HUES64 (cell line): ENCODE data around the gene SLC39A11.

Experiments used
- H3K27ac ChIP-seq: 2 replicates; pipeline ENCODE4 v1.7.0; 2013; ENCODE audit warnings: low read depth, low read length, inconsistent platforms
- H3K27me3 ChIP-seq: 2 replicates; pipeline ENCODE4 v1.6.1; 2013; ENCODE audit warnings: mild to moderate bottlenecking, low read length; ENCODE audit not compliant: insufficient read depth
- H3K36me3 ChIP-seq: 2 replicates; pipeline ENCODE4 v1.6.1; 2013; ENCODE audit warnings: mild to moderate bottlenecking, low read length; ENCODE audit not compliant: insufficient read depth
- H3K4me1 ChIP-seq: 2 replicates; pipeline ENCODE4 v1.6.1; 2013; ENCODE audit warnings: mild to moderate bottlenecking, low read length, moderate library complexity; ENCODE audit not compliant: insufficient read depth
- H3K4me3 ChIP-seq: 2 replicates; pipeline ENCODE4 v1.5.1; 2013; ENCODE audit warnings: mild to moderate bottlenecking, low read length, moderate library complexity
- H3K9ac ChIP-seq: 2 replicates; pipeline ENCODE4 v1.6.1; 2013; ENCODE audit warnings: mild to moderate bottlenecking, low read depth, low read length
- H3K9me3 ChIP-seq: 2 replicates; pipeline ENCODE4 v1.6.1; 2013; ENCODE audit warnings: low read depth, low read length; ENCODE audit not compliant: insufficient read depth
- WGBS: fragments of 150-250, 120-280 bp; methylation state at CpG from one replicate; pipeline ENCODE4 v1.1.7; 2013; ENCODE audit warnings: missing lambda C conversion rate; 5-methylcytosine and 5-hydroxymethylcytosine counted together

SLC39A11 gene

GRCh38 chr17:72883351-72883750 is 209.1 kb downstream of the SLC39A11 start:
- Histone ChIP-seq H3K36me3 (no peaks in the 10 kb centered on the region), H3K4me3 (no peak overlapping the region), H3K9me3 (peaks cover 11% of the 10 kb centered on the region; the same call in 1 of the 2 replicates), H3K9ac (no peak overlapping the region), H3K4me1 (no peaks in the 10 kb centered on the region), H3K27ac (no peak overlapping the region), H3K27me3 (no peaks in the 10 kb centered on the region)
- WGBS: 96% methylated on average over 5 of the region's 5 CpGs

DNA sequence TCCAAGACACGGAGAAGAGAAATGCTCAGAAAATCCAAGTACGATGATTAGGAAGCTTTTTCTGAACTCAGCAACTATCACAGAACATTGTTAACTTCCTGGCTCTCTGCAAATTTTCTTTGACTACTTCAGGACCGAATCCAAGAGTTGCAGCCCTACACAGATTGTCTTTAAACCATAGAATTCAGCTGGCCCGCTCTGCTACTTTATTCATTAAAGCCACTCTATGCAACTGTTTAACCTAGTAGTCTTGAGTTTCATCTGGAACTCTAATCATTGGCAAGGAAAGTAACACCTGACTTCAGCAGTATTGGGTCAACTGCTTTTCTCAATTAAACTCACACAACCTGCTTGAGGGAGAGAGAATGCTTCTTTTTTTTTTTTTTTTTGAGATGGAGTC is 210.1 kb downstream of the SLC39A11 start:
- H3K36me3 ChIP-seq: no peaks in the 10 kb centered on the region
- H3K9me3 ChIP-seq: peaks cover 15% of the 10 kb centered on the region; the same call in 1 of the 2 replicates
- H3K27ac ChIP-seq: no peak overlapping the region
- no peak overlapping the region for H3K4me3 ChIP-seq
- H3K9ac ChIP-seq: no peak overlapping the region
- 93% methylated on average over 4 of the region's 4 CpGs for WGBS
- H3K4me1 ChIP-seq: no peaks in the 10 kb centered on the region
- H3K27me3 ChIP-seq: no peaks in the 10 kb centered on the region

DNA sequence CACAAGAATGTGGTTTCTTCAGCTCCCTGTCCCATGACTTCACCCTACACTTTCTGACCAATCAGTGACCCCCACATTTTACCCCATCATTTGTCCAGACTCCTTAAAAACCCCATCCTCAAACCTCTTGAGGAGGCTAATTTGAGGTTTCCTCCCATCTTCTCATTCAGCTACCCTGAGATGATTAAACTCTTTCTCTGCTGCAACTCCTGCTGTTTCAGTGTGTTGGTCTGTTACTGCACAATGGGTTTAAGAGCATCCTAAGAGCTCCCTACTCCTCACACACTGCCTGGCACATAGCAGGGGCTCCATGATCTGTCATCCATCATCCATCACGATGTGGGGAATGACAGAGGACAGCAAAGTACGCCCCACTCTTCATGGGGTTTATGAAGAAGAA is 212.6 kb downstream of the SLC39A11 start:
- Histone ChIP-seq H3K27ac (no peak overlapping the region), H3K9ac (no peak overlapping the region), H3K27me3 (no peaks in the 10 kb centered on the region), H3K36me3 (no peaks in the 10 kb centered on the region), H3K4me1 (no peaks in the 10 kb centered on the region), H3K4me3 (no peak overlapping the region), H3K9me3 (peaks cover 23% of the 10 kb centered on the region; the same call in 1 of the 2 replicates)
- WGBS: 94% methylated on average over 2 of the region's 2 CpGs

GRCh38 chr17:72878975-72879660 is 213.4 kb downstream of the SLC39A11 start:
- WGBS: 91% methylated on average over 6 of the region's 6 CpGs
- Histone ChIP-seq H3K27me3 (no peaks in the 10 kb centered on the region), H3K9ac (no peak overlapping the region), H3K4me1 (no peaks in the 10 kb centered on the region), H3K36me3 (no peaks in the 10 kb centered on the region), H3K27ac (no peak overlapping the region), H3K4me3 (no peak overlapping the region), H3K9me3 (peaks cover 23% of the 10 kb centered on the region; the same call in 1 of the 2 replicates)

DNA sequence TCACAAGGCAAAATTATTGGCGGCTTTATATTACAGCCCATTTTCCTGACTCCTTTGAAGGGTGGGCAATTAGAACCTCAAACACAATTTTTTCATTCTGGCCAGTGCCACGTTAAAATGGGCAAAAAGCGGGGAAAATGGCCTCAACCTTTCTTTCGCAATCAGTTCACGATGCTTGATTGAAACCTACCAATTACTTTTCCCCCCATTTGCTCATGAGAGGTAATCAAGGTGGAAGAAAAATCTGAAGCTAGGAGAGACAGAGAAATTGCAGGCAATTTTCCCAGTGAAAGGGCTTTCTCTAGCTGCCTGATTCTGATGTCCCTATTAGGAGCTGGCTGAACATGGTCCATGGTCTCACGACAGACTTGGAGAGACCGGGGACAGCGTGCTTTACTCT is 215.1 kb downstream of the SLC39A11 start:
- Histone ChIP-seq H3K27me3 (no peaks in the 10 kb centered on the region), H3K27ac (no peak overlapping the region), H3K9me3 (peaks cover 23% of the 10 kb centered on the region; the same call in 1 of the 2 replicates), H3K9ac (no peak overlapping the region), H3K4me1 (no peaks in the 10 kb centered on the region), H3K4me3 (no peak overlapping the region), H3K36me3 (no peaks in the 10 kb centered on the region)
- 94% methylated on average over 8 of the region's 8 CpGs for WGBS

GRCh38 chr17:72876413-72876812 is 216.1 kb downstream of the SLC39A11 start:
- H3K9me3 ChIP-seq: peaks cover 23% of the 10 kb centered on the region; the same call in 1 of the 2 replicates
- H3K9ac ChIP-seq: no peak overlapping the region
- WGBS: 93% methylated on average over 1 of the region's 1 CpG
- no peak overlapping the region for H3K4me3 ChIP-seq
- no peaks in the 10 kb centered on the region for H3K36me3 ChIP-seq
- no peaks in the 10 kb centered on the region for H3K27me3 ChIP-seq
- H3K4me1 ChIP-seq: no peaks in the 10 kb centered on the region
- H3K27ac ChIP-seq: no peak overlapping the region

- no peak overlapping the region for H3K27ac ChIP-seq
- WGBS: 88% methylated on average over 5 of the region's 5 CpGs
- H3K9me3 ChIP-seq: peaks cover 23% of the 10 kb centered on the region; the same call in 1 of the 2 replicates
Measured at GRCh38 chr17:72875361-72875760, 217.1 kb downstream of the SLC39A11 start.

GRCh38 chr17:72872396-72872795 is 220.1 kb downstream of the SLC39A11 start:
- WGBS: 96% methylated on average over 9 of the region's 9 CpGs
- Histone ChIP-seq H3K27me3 (no peaks in the 10 kb centered on the region), H3K27ac (no peak overlapping the region), H3K4me3 (no peak overlapping the region), H3K4me1 (no peaks in the 10 kb centered on the region), H3K9me3 (0 out of 2 replicates have a peak, but pooled peaks cover 8% of the 10 kb centered on the region), H3K36me3 (no peaks in the 10 kb centered on the region), H3K9ac (no peak overlapping the region)

More at GRCh38 chr17:72875361-72875760, 217.1 kb downstream of the SLC39A11 start:
- H3K4me1 ChIP-seq: no peaks in the 10 kb centered on the region
- H3K27me3 ChIP-seq: no peaks in the 10 kb centered on the region
- H3K4me3 ChIP-seq: no peak overlapping the region
- no peak overlapping the region for H3K9ac ChIP-seq
- H3K36me3 ChIP-seq: no peaks in the 10 kb centered on the region

DNA sequence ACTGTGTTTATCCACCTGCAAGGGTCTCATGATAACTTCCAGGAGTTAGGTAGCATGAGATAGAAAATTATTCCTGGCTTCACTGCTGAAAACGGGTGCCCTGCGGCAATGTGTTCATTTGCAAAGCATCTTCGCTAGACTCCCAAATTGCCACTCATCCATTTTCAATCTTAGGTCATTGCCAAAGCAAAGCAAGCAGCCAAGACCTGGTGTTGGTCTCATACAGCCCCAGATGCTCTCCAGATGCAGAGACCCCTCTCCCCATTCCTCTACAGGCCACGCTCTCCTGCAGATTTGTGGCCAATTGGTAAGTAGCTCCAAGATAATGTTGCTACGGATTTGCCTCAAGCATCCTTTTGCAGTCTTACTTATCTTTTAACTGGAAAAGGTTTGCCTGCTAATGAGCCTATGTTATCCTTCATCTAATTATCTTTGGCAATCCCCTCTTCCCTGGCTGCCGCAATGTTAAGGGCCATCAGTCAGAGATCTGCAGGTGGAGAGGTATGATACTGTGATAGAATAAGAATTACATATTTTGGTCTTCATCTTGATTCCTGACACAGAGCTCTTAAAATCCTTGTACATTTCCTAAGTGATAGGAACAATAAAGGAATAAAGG is 222.0 kb downstream of the SLC39A11 start:
- Histone ChIP-seq H3K27ac (no peak overlapping the region), H3K4me1 (no peaks in the 10 kb centered on the region)
- 91% methylated on average over 5 of the region's 6 CpGs for WGBS

GRCh38 chr17:72869630-72870029 is 222.9 kb downstream of the SLC39A11 start:
- Histone ChIP-seq H3K27me3 (no peaks in the 10 kb centered on the region), H3K27ac (no peak overlapping the region), H3K9ac (no peak overlapping the region), H3K4me1 (no peaks in the 10 kb centered on the region), H3K9me3 (peaks cover 10% of the 10 kb centered on the region; the same call in 1 of the 2 replicates), H3K4me3 (no peak overlapping the region), H3K36me3 (no peaks in the 10 kb centered on the region)
- WGBS: 93% methylated on average over 7 of the region's 7 CpGs

More for the DNA sequence above, 222.0 kb downstream of the SLC39A11 start:
- H3K27me3 ChIP-seq: no peaks in the 10 kb centered on the region
- H3K9ac ChIP-seq: no peak overlapping the region
- H3K9me3 ChIP-seq: peaks cover 10% of the 10 kb centered on the region; the same call in 1 of the 2 replicates
- no peaks in the 10 kb centered on the region for H3K36me3 ChIP-seq
- no peak overlapping the region for H3K4me3 ChIP-seq

DNA sequence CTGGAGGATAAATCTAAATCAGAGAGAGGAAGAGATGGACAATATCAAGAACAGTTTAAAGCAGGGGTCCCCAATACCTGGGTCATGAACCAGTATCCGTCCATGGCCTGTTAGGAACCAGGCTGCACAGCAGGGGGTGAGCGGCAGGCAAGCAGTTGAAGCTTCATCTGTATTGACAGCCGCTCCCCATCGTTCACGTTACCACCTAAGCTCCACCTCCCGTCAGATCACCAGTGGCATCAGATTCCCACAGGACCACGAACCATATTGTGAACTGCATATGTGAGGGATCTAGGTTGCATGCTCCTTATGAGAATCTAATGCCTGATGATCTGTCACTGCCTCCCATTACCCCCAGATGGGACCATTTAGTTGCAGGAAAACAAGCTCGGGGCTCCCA is 226.5 kb downstream of the SLC39A11 start:
- Histone ChIP-seq H3K9ac (no peak overlapping the region), H3K4me1 (no peaks in the 10 kb centered on the region), H3K9me3 (peaks cover 10% of the 10 kb centered on the region; the same call in 1 of the 2 replicates), H3K27ac (no peak overlapping the region), H3K36me3 (no peaks in the 10 kb centered on the region), H3K27me3 (no peaks in the 10 kb centered on the region), H3K4me3 (no peak overlapping the region)
- 94% methylated on average over 7 of the region's 8 CpGs for whole genome bisulfite sequencing
